Glutamatergic neuron (in vitro differentiated cells): ENCODE data around the gene LSAMP. TPM values are rescaled to one million over a fixed set of nuclear protein-coding genes. Genes with fewer than 3 reads are reported as not detected.

ENCODE experiments used
- DNase-seq: peaks from one replicate; pipeline ENCODE4 v3.0.0; 2022
- H3K27ac Mint-ChIP-seq: one replicate; pipeline ENCODE4 v1.8.0; 2020; ENCODE audit warnings: mild to moderate bottlenecking, mixed read lengths, inconsistent platforms; ENCODE audit not compliant: unreplicated experiment
- H3K27me3 Mint-ChIP-seq: one replicate; pipeline ENCODE4 v1.8.0; 2020; ENCODE audit warnings: mild to moderate bottlenecking, moderate library complexity, mixed read lengths, inconsistent platforms; ENCODE audit not compliant: unreplicated experiment
- H3K36me3 Mint-ChIP-seq: one replicate; pipeline ENCODE4 v1.8.0; 2020; ENCODE audit warnings: mild to moderate bottlenecking, mixed read lengths, inconsistent platforms; ENCODE audit not compliant: unreplicated experiment
- H3K4me1 Mint-ChIP-seq: one replicate; pipeline ENCODE4 v1.8.0; 2020; ENCODE audit warnings: mild to moderate bottlenecking, low read depth, mixed read lengths, inconsistent platforms; ENCODE audit not compliant: unreplicated experiment
- H3K4me3 Mint-ChIP-seq: one replicate; pipeline ENCODE4 v1.8.0; 2020; ENCODE audit warnings: mild to moderate bottlenecking, mixed read lengths, inconsistent platforms; ENCODE audit not compliant: unreplicated experiment
- H3K9me3 Mint-ChIP-seq: one replicate; pipeline ENCODE4 v1.8.0; 2020; ENCODE audit warnings: mild to moderate bottlenecking, moderate library complexity, mixed read lengths, inconsistent platforms; ENCODE audit not compliant: unreplicated experiment
- CTCF ChIP-seq: fragments of 200-600 bp; sonication (generic); IDR thresholded peaks from one replicate; pipeline ENCODE4 v1.5.0; 2021; ENCODE audit not compliant: partially characterized antibody, unreplicated experiment
- total RNA-seq: library from RNA; stranded (reverse); fragmentation: NEBNext Ultra II Directional; extraction: Animal tissue kit (Norgen Biotek cat#: 25700); gene quantifications from one replicate; pipeline ENCODE4 v1.2.1, GENCODE V29; 2021; ENCODE audit not compliant: unreplicated experiment

Gene LSAMP
- total RNA-seq, 1 donor from 2014 or later: 67.1 TPM

GRCh38 chr3:115999001-115999585, 446.2 kb downstream of the LSAMP start:
- Mint-ChIP-seq H3K4me3 (peak overlapping the region; percentile 74), H3K4me1 (peaks cover 51% of the 10 kb centered on the region), H3K36me3 (no peaks in the 10 kb centered on the region), H3K27me3 (peaks cover 7% of the 10 kb centered on the region), H3K27ac (peak overlapping the region; percentile 96), H3K9me3 (peaks cover 9% of the 10 kb centered on the region)
- TF ChIP-seq CTCF: no peak
- DNase-seq: no peak

- peaks cover 7% of the 10 kb centered on the region for H3K27me3 Mint-ChIP-seq
- H3K4me1 Mint-ChIP-seq: peaks cover 37% of the 10 kb centered on the region
- H3K9me3 Mint-ChIP-seq: peaks cover 6% of the 10 kb centered on the region
- DNase-seq: no peak
- no peak overlapping the region for H3K4me3 Mint-ChIP-seq
- no peak overlapping the region for H3K27ac Mint-ChIP-seq
- TF ChIP-seq CTCF: no peak
- no peaks in the 10 kb centered on the region for H3K36me3 Mint-ChIP-seq
These were observed 448.7 kb downstream of the LSAMP start for GRCh38 chr3:115996420-115997108.

- Mint-ChIP-seq H3K9me3 (peaks cover 2% of the 10 kb centered on the region), H3K4me1 (peaks cover 10% of the 10 kb centered on the region), H3K27me3 (no peaks in the 10 kb centered on the region), H3K4me3 (no peak overlapping the region), H3K36me3 (no peaks in the 10 kb centered on the region), H3K27ac (no peak overlapping the region)
- TF ChIP-seq CTCF: no peak
- DNase-seq: no peak
These were observed 454.6 kb downstream of the LSAMP start for GRCh38 chr3:115990669-115991068.

- TF ChIP-seq CTCF: no peak
- Mint-ChIP-seq H3K9me3 (peaks cover 2% of the 10 kb centered on the region), H3K36me3 (no peaks in the 10 kb centered on the region), H3K4me1 (peaks cover 13% of the 10 kb centered on the region), H3K27me3 (no peaks in the 10 kb centered on the region), H3K4me3 (no peak overlapping the region), H3K27ac (no peak overlapping the region)
- DNase-seq: no peak
These were observed 455.4 kb downstream of the LSAMP start for GRCh38 chr3:115989684-115990421.
